HG03108 (cell line): Measurements from ENCODE around the gene SUPT6H.

Experiments used
- ATAC-seq: cut with Tn5 transposase; IDR thresholded peaks from one replicate; pipeline ENCODE4 v1.9.1; 2021; ENCODE audit warnings: moderate library complexity; ENCODE audit not compliant: unreplicated experiment

The SUPT6H gene

DNA sequence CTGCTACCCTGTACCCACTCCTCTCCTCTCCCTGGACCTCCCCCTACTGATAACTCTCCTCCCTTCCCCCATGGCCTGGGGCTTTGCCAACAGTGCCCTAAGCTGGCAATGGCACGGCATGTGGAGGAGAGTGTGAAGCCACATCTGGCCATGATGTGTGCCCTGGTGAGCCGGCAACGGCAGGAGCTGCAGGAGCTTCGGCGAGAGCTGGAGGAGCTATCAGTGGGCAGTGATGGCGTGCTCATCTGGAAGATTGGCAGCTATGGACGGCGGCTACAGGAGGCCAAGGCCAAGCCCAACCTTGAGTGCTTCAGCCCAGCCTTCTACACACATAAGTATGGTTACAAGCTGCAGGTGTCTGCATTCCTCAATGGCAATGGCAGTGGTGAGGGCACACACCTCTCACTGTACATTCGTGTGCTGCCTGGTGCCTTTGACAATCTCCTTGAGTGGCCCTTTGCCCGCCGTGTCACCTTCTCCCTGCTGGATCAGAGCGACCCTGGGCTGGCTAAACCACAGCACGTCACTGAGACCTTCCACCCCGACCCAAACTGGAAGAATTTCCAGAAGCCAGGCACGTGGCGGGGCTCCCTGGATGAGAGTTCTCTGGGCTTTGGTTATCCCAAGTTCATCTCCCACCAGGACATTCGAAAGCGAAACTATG, 87.0 kb downstream of the SUPT6H start:
- no peak for ATAC-seq

GRCh38 chr17:28749516-28750177, 87.6 kb downstream of the SUPT6H start:
- ATAC-seq, result no peak

GRCh38 chr17:28750178-28751047, 88.4 kb downstream of the SUPT6H start:
- ATAC-seq, result peak; percentile 70

GRCh38 chr17:28751600-28752366, 89.8 kb downstream of the SUPT6H start:
- ATAC-seq, result no peak
